ENCODE measurements around the gene RFX3. TPM values are rescaled to one million over a fixed set of nuclear protein-coding genes. Genes with fewer than 3 reads are reported as not detected.

Gene RFX3
- total and polyA plus RNA-seq, 2 donors (not counting 3 experiments of a cell fraction or from before 2014, with no cell fraction given), result 4.8 to 10.5 TPM

DNA sequence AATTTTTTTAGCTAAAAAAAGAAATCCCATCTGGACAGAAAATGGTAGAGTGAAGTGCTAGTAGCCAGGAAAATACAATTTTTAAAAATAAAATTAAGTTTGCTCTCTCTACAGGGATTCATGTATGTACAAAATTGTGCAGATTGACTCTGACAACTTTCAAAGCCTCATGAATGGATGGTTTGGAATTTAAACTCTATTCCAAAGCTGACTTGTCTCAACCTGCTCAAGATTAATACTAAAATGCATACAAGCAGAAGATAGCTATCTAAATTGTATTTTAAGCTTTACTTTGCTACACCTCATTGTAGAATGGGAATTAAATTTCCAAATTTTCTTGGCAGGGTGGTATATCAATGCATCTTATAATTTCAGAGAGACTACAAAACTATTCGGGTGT lies 257.6 kb downstream of the RFX3 start:
- no peaks in the 10 kb centered on the region for H3K79me2 ChIP-seq (ENCODE audit: control insufficient read depth, insufficient read depth, low read length)
- H3K9me3 ChIP-seq (replicated peaks; ENCODE audit: control insufficient read depth, insufficient read depth, low read length), result no peaks in the 10 kb centered on the region
- dilution Hi-C loops (cut with MboI; ENCODE audit: extremely low pct_ligation_motif_present, low sequenced_read_pairs) (no loop called here), intact Hi-C loops (cut with micrococcal nuclease) (no loop called here)
- no peaks in the 10 kb centered on the region for H3K36me3 ChIP-seq (ENCODE audit: control insufficient read depth in 2 of 2, extremely low read depth in 1 of 2, insufficient read depth in 2 of 2, low read length in 2 of 2)
- BruUV-seq (replicated peaks), result no TSS peak
- no peak for DNase-seq (ENCODE audit: low read depth, low spot score)
- H2AFZ ChIP-seq (ENCODE audit: low read depth, low read length), result no peak overlapping the region
- TF ChIP-seq CTCF (IDR thresholded peaks at IDR 0.05; ENCODE audit: extremely low read depth in 1 of 2, insufficient read depth in 1 of 2, low read depth in 1 of 2, low read length in 2 of 2) (no peak), GATA2 (IDR thresholded peaks at IDR 0.05; ENCODE audit: insufficient read depth, insufficient read length, low read depth, low read length) (no peak), FOS (IDR thresholded peaks at IDR 0.05; ENCODE audit: borderline replicate concordance, insufficient read depth, low read length) (no peak), MYC (IDR thresholded peaks at IDR 0.05; ENCODE audit: low read depth, low read length) (no peak)
- no peak for FAIRE-seq
- H3K27ac ChIP-seq (ENCODE audit: insufficient read depth, low read depth, low read length), result no peak overlapping the region
- ChIA-PET CTCF (interaction anchor here (1.5 to 2.9 kb wide), 2 partner anchors 27 to 173 kb away, joined by 7 to 15 read pairs; no protein-coding TSS in a partner anchor), POLR2A (interaction anchor here (0.7 kb wide), 1 partner anchor 39 kb away, joined by 3 read pairs; no protein-coding TSS in a partner anchor)
- no peak overlapping the region for H3K4me3 ChIP-seq (replicated peaks in 1 of 3; ENCODE audit: insufficient read depth in 1 of 3, low read depth in 1 of 3, low read length in 3 of 3)
- H3K27me3 ChIP-seq (ENCODE audit: control insufficient read depth in 2 of 2, insufficient read depth in 2 of 2, low read length in 2 of 2), result no peaks in the 10 kb centered on the region
- no peaks in the 10 kb centered on the region for H3K9me1 ChIP-seq (replicated peaks; ENCODE audit: control insufficient read depth, extremely low read depth, insufficient read depth, low read length)
- H3K9ac ChIP-seq (replicated peaks; ENCODE audit: extremely low read depth, insufficient read depth, low read length), result no peak overlapping the region
- H4K20me1 ChIP-seq (replicated peaks; ENCODE audit: control insufficient read depth, extremely low read depth, insufficient read depth, low read length), result no peaks in the 10 kb centered on the region
- H3K4me2 ChIP-seq (ENCODE audit: insufficient read depth, low read length), result no peak overlapping the region
- H3K4me1 ChIP-seq (ENCODE audit: control insufficient read depth, extremely low read depth, insufficient read depth, low read length), result no peaks in the 10 kb centered on the region

DNA sequence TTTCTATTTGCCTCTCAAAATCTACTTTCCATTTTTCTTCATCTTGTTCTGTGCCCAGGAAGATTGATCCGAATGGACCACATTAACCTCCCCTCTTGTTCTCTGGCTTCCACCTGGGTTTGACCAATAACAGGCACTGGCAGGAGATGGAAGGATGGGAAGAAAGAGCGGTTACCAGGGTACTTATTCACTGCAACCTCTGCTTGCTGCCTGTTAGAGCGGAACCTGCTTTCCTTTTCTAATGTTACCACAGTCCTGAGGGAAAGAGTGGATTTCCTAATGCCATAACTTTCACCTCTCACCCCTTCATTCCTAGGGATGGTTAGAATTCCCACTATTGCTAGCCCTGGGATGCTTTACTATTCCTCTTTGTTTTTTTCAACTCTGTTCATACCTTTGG lies 262.1 kb downstream of the RFX3 start:
- Histone ChIP-seq H3K9ac (replicated peaks; ENCODE audit: extremely low read depth, insufficient read depth, low read length) (no peak overlapping the region), H3K9me1 (replicated peaks; ENCODE audit: control insufficient read depth, extremely low read depth, insufficient read depth, low read length) (no peaks in the 10 kb centered on the region), H3K4me2 (ENCODE audit: insufficient read depth, low read length) (no peak overlapping the region), H3K4me1 (ENCODE audit: control insufficient read depth, extremely low read depth, insufficient read depth, low read length) (no peaks in the 10 kb centered on the region), H3K79me2 (ENCODE audit: control insufficient read depth, insufficient read depth, low read length) (no peaks in the 10 kb centered on the region), H3K4me3 (replicated peaks in 1 of 3; ENCODE audit: insufficient read depth in 1 of 3, low read depth in 1 of 3, low read length in 3 of 3) (no peak overlapping the region), H3K9me3 (replicated peaks; ENCODE audit: control insufficient read depth, insufficient read depth, low read length) (no peaks in the 10 kb centered on the region), H3K27ac (ENCODE audit: insufficient read depth, low read depth, low read length) (no peak overlapping the region), H3K27me3 (ENCODE audit: control insufficient read depth in 2 of 2, insufficient read depth in 2 of 2, low read length in 2 of 2) (no peaks in the 10 kb centered on the region), H4K20me1 (replicated peaks; ENCODE audit: control insufficient read depth, extremely low read depth, insufficient read depth, low read length) (no peaks in the 10 kb centered on the region), H2AFZ (ENCODE audit: low read depth, low read length) (no peak overlapping the region), H3K36me3 (ENCODE audit: control insufficient read depth in 2 of 2, extremely low read depth in 1 of 2, insufficient read depth in 2 of 2, low read length in 2 of 2) (no peaks in the 10 kb centered on the region)
- dilution Hi-C loops (cut with MboI; ENCODE audit: extremely low pct_ligation_motif_present, low sequenced_read_pairs), result no loop called here
- TF ChIP-seq MAX (IDR thresholded peaks at IDR 0.05; ENCODE audit: insufficient read depth, insufficient read length) (no peak), MYC (IDR thresholded peaks at IDR 0.05; ENCODE audit: low read depth, low read length) (no peak), EZH2 (IDR thresholded peaks at IDR 0.05; ENCODE audit: borderline replicate concordance, low read depth, low read length, severe bottlenecking) (no peak), CTCF (IDR thresholded peaks at IDR 0.05; ENCODE audit: extremely low read depth in 1 of 2, insufficient read depth in 1 of 2, low read depth in 1 of 2, low read length in 2 of 2) (no peak), GATA2 (IDR thresholded peaks at IDR 0.05; ENCODE audit: insufficient read depth, insufficient read length, low read depth, low read length) (no peak), POLR2AphosphoS5 (IDR thresholded peaks at IDR 0.05; ENCODE audit: insufficient read depth, low read depth, low read length) (no peak), FOS (IDR thresholded peaks at IDR 0.05; ENCODE audit: borderline replicate concordance, insufficient read depth, low read length) (no peak), JUN (IDR thresholded peaks at IDR 0.05; ENCODE audit: borderline replicate concordance, insufficient read depth, insufficient read length, low read depth) (no peak), POLR2A (IDR thresholded peaks at IDR 0.05; ENCODE audit: low read depth, low read length) (no peak)
- CTCF ChIA-PET, result no interaction called here
- no TSS peak for BruUV-seq (replicated peaks)
- intact Hi-C loops (cut with micrococcal nuclease), result no loop called here
- FAIRE-seq, result no peak
- DNase-seq (ENCODE audit: low read depth, low spot score), result no peak
- POLR2A ChIA-PET, result no interaction called here
